RWPE1 (cell line): ENCODE measurements around the gene MBOAT2.

ENCODE experiments used
- CTCF ChIA-PET: fragments of 350-600 bp; sonication (Branson Sonifier 250); formaldehyde crosslinking; extraction: SDS; loops from one replicate; lab custom pipeline; 2021; lab: Yijun Ruan, JAX
- POLR2A ChIA-PET: fragments of 400-600 bp; formaldehyde crosslinking; extraction: SDS; loops from one replicate; lab custom pipeline; 2020; ENCODE audit warnings: antibody characterized with exemption; ENCODE audit not compliant: low non-redundant PET; lab: Yijun Ruan, JAX
- DNase-seq: peaks from one replicate; pipeline ENCODE4 v3.0.0; 2012; ENCODE audit warnings: low spot score
- H3K27ac ChIP-seq: fragments of 450-650 bp; 2 replicates; pipeline ENCODE4 v1.5.1; 2017
- TF ChIP-seq, protein P1 (sequence below): fragments of 450-650 bp; conservative IDR thresholded peaks from 2 replicates; pipeline ENCODE4 v1.5.1; 2017; ENCODE audit warnings: low read depth, mild to moderate bottlenecking

The MBOAT2 gene

DNA sequence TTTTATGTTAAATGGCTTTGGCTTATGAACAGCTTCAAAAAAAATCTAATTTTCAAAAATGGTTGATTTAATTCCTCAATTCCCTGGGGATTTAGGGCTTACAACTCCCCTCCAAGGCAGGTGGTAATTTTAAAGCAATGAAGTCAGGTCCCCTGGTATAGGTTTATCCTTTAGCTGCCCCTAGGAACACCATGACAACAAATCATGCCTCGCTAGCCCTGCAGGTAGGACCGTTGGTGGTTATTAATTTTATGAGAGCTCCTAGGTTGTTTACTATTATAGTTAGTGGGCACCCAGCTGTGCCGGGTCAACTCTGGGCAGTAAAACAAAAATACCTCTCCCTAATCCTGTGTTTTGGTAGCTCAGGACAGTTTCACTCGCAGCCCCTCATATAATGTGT is 26.2 kb upstream of the MBOAT2 start:
- H3K27ac ChIP-seq: no peak overlapping the region
- DNase-seq: no peak
- POLR2A ChIA-PET: no interaction called here
- CTCF ChIA-PET: no interaction called here
- TF ChIP-seq, protein P1, sequence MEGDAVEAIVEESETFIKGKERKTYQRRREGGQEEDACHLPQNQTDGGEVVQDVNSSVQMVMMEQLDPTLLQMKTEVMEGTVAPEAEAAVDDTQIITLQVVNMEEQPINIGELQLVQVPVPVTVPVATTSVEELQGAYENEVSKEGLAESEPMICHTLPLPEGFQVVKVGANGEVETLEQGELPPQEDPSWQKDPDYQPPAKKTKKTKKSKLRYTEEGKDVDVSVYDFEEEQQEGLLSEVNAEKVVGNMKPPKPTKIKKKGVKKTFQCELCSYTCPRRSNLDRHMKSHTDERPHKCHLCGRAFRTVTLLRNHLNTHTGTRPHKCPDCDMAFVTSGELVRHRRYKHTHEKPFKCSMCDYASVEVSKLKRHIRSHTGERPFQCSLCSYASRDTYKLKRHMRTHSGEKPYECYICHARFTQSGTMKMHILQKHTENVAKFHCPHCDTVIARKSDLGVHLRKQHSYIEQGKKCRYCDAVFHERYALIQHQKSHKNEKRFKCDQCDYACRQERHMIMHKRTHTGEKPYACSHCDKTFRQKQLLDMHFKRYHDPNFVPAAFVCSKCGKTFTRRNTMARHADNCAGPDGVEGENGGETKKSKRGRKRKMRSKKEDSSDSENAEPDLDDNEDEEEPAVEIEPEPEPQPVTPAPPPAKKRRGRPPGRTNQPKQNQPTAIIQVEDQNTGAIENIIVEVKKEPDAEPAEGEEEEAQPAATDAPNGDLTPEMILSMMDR: no peak

DNA sequence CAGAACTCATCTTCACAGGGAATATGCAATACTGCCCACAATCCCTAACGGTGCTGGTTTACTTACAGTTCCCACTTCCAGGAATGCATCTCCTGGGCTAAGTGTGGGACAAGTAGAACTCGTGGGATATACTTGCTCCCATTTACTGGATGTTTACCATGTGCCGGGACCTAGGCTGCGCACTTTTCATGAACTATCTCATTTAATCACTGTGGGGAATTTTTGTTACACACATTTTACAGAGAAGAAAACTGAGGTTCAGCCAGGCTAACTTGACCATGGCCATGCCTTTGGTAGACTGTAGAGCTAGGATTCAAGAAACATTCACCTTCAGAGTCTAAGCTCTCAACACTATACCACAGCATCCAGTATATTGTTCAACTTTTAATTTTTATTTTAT is 24.4 kb upstream of the MBOAT2 start:
- ChIA-PET POLR2A (no interaction called here), CTCF (interaction anchor here (0.6 kb wide), 1 partner anchor 170 kb away, joined by 5 read pairs; no protein-coding TSS in a partner anchor)
- TF ChIP-seq, protein P1: no peak
- DNase-seq: no peak
- no peak overlapping the region for H3K27ac ChIP-seq

DNA sequence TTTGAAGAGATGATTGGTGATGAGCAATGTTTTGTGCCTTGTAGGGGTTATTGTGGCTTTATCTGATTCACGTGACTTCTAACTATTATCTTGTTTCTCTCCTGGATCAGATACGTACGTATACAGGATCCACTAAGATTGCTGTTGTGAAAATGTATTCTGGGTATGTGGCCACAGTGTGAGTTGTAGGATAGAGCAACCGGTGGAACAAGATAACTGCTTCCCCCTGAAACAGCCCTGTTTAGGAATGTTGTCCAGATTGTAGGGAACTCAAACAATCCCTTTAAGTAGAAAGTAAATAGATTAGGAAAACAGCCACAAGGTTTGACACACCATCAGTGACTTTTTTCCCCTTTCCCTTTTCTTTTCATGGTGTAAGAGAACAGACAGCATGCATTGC is 22.3 kb upstream of the MBOAT2 start:
- H3K27ac ChIP-seq: no peak overlapping the region
- CTCF ChIA-PET: interaction anchor here (0.6 to 0.7 kb wide), 2 partner anchors 1048 to 1656 kb away, joined by 3 to 5 read pairs; no protein-coding TSS in a partner anchor
- POLR2A ChIA-PET: no interaction called here
- DNase-seq: no peak
- TF ChIP-seq, protein P1: no peak

GRCh38 chr2:9024575-9024974 is 21.1 kb upstream of the MBOAT2 start:
- no peak overlapping the region for H3K27ac ChIP-seq
- CTCF ChIA-PET: no interaction called here
- DNase-seq: no peak
- POLR2A ChIA-PET: no interaction called here
- TF ChIP-seq, protein P1: no peak

DNA sequence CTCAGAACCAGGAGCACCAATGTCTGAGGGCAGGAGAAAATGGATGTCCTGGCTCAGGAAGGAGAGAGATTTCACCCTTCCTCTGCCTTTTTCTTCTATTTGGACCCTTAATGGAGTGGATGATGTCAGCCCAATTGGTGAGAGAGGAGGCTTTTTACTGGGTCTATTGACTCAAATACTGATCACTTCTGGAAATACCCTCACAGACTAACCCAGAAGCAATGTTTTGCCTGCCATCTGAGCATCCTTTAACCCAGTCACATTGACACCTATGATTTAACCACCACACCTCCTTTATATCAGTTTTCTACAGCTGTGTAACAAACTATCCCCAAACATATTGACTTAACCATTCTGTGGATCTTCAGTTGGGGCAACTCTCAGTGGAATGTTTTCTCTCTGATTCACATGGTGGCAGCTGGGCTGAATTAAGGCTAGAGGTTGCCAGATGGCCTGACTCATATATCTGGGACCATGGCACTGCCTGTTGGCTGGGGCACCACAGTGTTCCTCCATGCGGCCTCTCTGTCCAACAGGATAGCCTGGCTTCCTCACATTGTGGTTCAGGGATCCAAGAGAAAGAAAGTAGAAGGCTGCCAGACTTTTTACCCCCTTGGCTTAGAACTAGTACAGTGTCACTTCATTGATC is 18.2 kb upstream of the MBOAT2 start:
- no peak for DNase-seq
- ChIA-PET CTCF (interaction anchor here (0.7 to 1.1 kb wide), 2 partner anchors 10 to 21 kb away, joined by 3 read pairs; no protein-coding TSS in a partner anchor), POLR2A (no interaction called here)
- TF ChIP-seq, protein P1: no peak
- no peak overlapping the region for H3K27ac ChIP-seq

GRCh38 chr2:9020267-9020666 is 16.8 kb upstream of the MBOAT2 start:
- DNase-seq: no peak
- TF ChIP-seq, protein P1: no peak
- POLR2A ChIA-PET: no interaction called here
- CTCF ChIA-PET: no interaction called here
- no peak overlapping the region for H3K27ac ChIP-seq
